ENCODE results near the gene ARSA. TPM values are rescaled to one million over a fixed set of nuclear protein-coding genes. Genes with fewer than 3 reads are reported as not detected.

Gene ARSA
- total and polyA plus RNA-seq, 4 donors, result 6.8 to 28.0 (median 15.8) TPM

- peak overlapping the region in 1 of 2 donors; percentile 22 for H3K27ac ChIP-seq (ENCODE audit: low read depth in 1 of 2, low read length in 2 of 2)
- H3K4me3 ChIP-seq (ENCODE audit: low read depth in 1 of 3, low read length in 3 of 3), result peak overlapping the region; percentile 74 to 77 (median 74)
- no peak for TF ChIP-seq ATF3 (IDR thresholded peaks at IDR 0.05)
- TF ChIP-seq GABPA (IDR thresholded peaks at IDR 0.05 in 1 of 2, conservative IDR thresholded peaks at IDR 0.05 in 1 of 2), result no peak
- no peak for TF ChIP-seq NR2F2 (IDR thresholded peaks at IDR 0.05)
- TF ChIP-seq FOXA1 (IDR thresholded peaks at IDR 0.05), result no peak
- TF ChIP-seq HNF4G (IDR thresholded peaks at IDR 0.05), result no peak
- no peak for TF ChIP-seq SP1 (IDR thresholded peaks at IDR 0.05)
- TF ChIP-seq RXRA (IDR thresholded peaks at IDR 0.05), result no peak
- no peak for TF ChIP-seq FOXA2 (IDR thresholded peaks at IDR 0.05)
- H3K36me3 ChIP-seq (ENCODE audit: control insufficient read depth in 4 of 4, insufficient read depth in 3 of 4, low read depth in 1 of 4, low read length in 3 of 4), result peaks cover 0 to 1% (median 0%) of the 10 kb centered on the region in 4 donors
- H3K9ac ChIP-seq (ENCODE audit: low read depth in 1 of 2, low read length in 2 of 2), result peak overlapping the region in 1 of 2 donors; percentile 30
- H3K27me3 ChIP-seq (ENCODE audit: control insufficient read depth in 4 of 4, insufficient read depth in 4 of 4, low read length in 3 of 4), result no peaks in the 10 kb centered on the region
- no peak for DNase-seq (ENCODE audit: low spot score)
- H3K9me3 ChIP-seq (ENCODE audit: control insufficient read depth in 4 of 4, low read length in 3 of 4), result no peaks in the 10 kb centered on the region
- peaks cover 10 to 23% (median 16%) of the 10 kb centered on the region in 4 donors for H3K4me1 ChIP-seq (ENCODE audit: control insufficient read depth in 4 of 4, insufficient read depth in 4 of 4, low read length in 3 of 4)
- 96% methylated on average over 22 of the region's 22 CpGs for WGBS
Observed at GRCh38 chr22:50581031-50581949, 46.7 kb downstream of the ARSA start.

GRCh38 chr22:50579752-50580151 is 48.2 kb downstream of the ARSA start:
- TF ChIP-seq FOXA2 (IDR thresholded peaks at IDR 0.05) (no peak), ATF3 (IDR thresholded peaks at IDR 0.05) (no peak), REST (IDR thresholded peaks at IDR 0.05) (no peak), JUND (IDR thresholded peaks at IDR 0.05) (no peak), FOXA1 (IDR thresholded peaks at IDR 0.05) (no peak), TAF1 (conservative IDR thresholded peaks at IDR 0.05) (no peak), CTCF (IDR thresholded peaks at IDR 0.05; ENCODE audit: low read depth, low read length, missing input control) (no peak), RXRA (IDR thresholded peaks at IDR 0.05) (no peak), EGR1 (IDR thresholded peaks at IDR 0.05; ENCODE audit: low read depth in 2 of 2) (no peak), ZBTB33 (IDR thresholded peaks at IDR 0.05) (no peak), MAX (IDR thresholded peaks at IDR 0.05) (no peak), HNF4A (conservative IDR thresholded peaks at IDR 0.05) (no peak), SP1 (IDR thresholded peaks at IDR 0.05) (no peak), NR2F2 (IDR thresholded peaks at IDR 0.05) (no peak), GABPA (IDR thresholded peaks at IDR 0.05 in 1 of 2, conservative IDR thresholded peaks at IDR 0.05 in 1 of 2) (no peak), RAD21 (IDR thresholded peaks at IDR 0.05) (no peak), YY1 (IDR thresholded peaks at IDR 0.05) (no peak)
- WGBS, result 94% methylated on average over 4 of the region's 4 CpGs
- H3K9ac ChIP-seq (ENCODE audit: low read depth in 1 of 2, low read length in 2 of 2), result no peak overlapping the region

More at GRCh38 chr22:50579752-50580151, 48.2 kb downstream of the ARSA start:
- no peak for DNase-seq (ENCODE audit: low spot score)
- Histone ChIP-seq H3K4me1 (ENCODE audit: control insufficient read depth in 4 of 4, insufficient read depth in 4 of 4, low read length in 3 of 4) (peaks cover 10 to 23% (median 16%) of the 10 kb centered on the region in 4 donors), H3K27me3 (ENCODE audit: control insufficient read depth in 4 of 4, insufficient read depth in 4 of 4, low read length in 3 of 4) (no peaks in the 10 kb centered on the region), H3K36me3 (ENCODE audit: control insufficient read depth in 4 of 4, insufficient read depth in 3 of 4, low read depth in 1 of 4, low read length in 3 of 4) (peaks cover 0 to 1% (median 0%) of the 10 kb centered on the region in 4 donors), H3K9me3 (ENCODE audit: control insufficient read depth in 4 of 4, low read length in 3 of 4) (no peaks in the 10 kb centered on the region), H3K27ac (ENCODE audit: low read depth in 1 of 2, low read length in 2 of 2) (no peak overlapping the region), H3K4me3 (ENCODE audit: low read depth in 1 of 3, low read length in 3 of 3) (no peak overlapping the region)
